CD4-positive, alpha-beta T cell treated with Interleukin-17A for 1 hour (primary cell): ENCODE measurements around the gene PICALM.
"Not testable (repeated sequence)": the region's sequence is repeated elsewhere in the genome, so short reads cannot be mapped to it uniquely, and the experiment has no call there.

Source experiments
- DNase-seq: peaks from one replicate; pipeline ENCODE4 v3.0.0-alpha.2; 2020

Gene PICALM, protein sequence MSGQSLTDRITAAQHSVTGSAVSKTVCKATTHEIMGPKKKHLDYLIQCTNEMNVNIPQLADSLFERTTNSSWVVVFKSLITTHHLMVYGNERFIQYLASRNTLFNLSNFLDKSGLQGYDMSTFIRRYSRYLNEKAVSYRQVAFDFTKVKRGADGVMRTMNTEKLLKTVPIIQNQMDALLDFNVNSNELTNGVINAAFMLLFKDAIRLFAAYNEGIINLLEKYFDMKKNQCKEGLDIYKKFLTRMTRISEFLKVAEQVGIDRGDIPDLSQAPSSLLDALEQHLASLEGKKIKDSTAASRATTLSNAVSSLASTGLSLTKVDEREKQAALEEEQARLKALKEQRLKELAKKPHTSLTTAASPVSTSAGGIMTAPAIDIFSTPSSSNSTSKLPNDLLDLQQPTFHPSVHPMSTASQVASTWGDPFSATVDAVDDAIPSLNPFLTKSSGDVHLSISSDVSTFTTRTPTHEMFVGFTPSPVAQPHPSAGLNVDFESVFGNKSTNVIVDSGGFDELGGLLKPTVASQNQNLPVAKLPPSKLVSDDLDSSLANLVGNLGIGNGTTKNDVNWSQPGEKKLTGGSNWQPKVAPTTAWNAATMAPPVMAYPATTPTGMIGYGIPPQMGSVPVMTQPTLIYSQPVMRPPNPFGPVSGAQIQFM

GRCh38 chr11:86068951-86069407, at the start of gene PICALM:
Gene PICALM, minus strand, starts transcription at chr11:86069084. Its CDS starts 304 bp downstream, at chr11:86068780.
- DNase-seq = peak; percentile 97

- no peak for DNase-seq
These were observed 49.4 kb upstream of the PICALM start for GRCh38 chr11:86118253-86118652.

DNA sequence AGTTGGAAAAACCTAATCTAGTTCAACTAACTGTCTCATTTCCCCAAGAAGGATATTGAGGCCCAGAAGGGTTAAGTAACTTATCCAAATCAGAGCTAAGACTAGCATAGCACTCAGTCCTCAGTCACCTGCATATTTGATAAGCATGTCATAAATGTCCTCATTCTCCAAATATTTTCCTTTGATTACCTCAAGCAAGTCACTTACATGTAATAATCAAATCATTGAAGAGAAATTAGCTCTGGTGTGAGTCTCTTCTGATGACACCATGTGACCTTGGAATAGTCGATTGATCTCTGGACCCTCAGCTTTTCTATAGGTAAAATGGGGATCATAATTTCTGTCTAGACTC, 48.8 kb upstream of the PICALM start:
- no peak for DNase-seq

DNA sequence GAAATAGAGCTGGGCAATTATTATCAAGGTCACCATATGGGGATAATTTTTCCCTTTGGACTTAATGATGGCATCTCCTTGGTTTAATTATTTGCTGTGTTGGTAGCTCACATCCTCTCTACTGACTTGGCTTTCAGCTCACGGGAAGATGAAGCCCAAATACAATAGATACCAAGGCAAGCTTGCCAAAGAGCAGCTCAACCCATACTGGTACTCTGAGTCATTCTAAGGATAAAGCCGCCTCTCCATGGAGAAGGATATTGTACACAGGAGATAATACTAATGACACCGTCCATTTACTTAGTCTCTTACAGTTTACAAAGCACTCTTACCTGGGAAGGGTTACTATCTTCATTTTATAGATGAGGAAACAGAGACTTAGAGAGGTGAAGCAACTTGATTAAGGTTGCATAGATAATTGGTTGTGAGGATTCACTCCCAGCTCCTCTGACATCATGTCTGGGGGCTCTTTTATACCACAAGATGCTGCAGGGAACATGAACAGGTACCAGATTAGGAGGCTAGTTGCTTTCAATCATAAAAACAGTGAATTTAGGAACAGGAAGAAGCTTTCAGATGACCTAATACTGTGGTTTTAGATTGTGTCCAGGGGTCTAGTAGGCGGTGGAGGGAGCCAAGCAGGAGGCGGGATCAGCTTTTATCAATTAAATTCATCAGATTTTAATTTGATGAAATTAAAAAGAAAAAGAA, 48.3 kb upstream of the PICALM start:
- DNase-seq = no peak

DNA sequence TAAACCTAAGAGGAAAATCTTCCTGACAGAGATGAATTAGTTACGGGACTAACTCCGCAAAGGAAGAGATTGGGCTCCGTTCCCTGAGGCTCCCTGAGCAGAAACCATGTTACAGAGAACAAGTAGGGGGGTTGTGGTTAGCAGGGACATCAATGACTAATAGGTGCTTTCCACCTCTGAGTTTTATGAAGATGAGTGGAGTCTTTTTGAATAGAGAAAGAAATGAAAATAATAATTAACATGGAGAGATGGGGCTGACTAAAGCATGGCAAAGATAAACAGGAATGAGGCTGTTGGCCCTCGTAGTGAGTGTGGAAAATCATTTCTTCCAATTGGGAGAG, 47.5 kb upstream of the PICALM start:
- DNase-seq = peak; percentile 54

GRCh38 chr11:86115542-86116385, 46.9 kb upstream of the PICALM start:
- no peak for DNase-seq

- DNase-seq = no peak
These were observed 40.2 kb upstream of the PICALM start for GRCh38 chr11:86108890-86109638.

DNA sequence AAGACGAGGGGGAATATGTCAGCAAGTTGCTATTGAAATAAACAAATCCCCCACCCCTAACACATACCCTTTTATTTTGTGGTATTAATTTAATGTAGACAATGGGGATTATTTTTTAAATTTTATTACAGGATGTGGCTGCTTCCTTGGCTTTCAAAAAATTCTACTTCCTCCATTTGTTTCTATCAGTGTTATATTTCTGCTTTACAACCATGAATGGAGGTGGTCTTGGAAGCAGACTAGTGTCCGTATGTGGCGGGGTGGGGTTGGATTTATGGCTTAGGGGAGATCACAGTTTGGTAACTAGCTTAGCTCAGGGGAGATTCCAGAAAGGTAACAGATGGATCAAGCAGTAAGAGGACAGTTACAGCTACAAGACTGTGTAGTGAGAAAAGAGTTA, 39.3 kb upstream of the PICALM start:
- DNase-seq = no peak

- DNase-seq = no peak
These were observed 38.0 kb upstream of the PICALM start for GRCh38 chr11:86106916-86107315.

GRCh38 chr11:86106031-86106430, 37.1 kb upstream of the PICALM start:
- not testable (repeated sequence) for DNase-seq

DNA sequence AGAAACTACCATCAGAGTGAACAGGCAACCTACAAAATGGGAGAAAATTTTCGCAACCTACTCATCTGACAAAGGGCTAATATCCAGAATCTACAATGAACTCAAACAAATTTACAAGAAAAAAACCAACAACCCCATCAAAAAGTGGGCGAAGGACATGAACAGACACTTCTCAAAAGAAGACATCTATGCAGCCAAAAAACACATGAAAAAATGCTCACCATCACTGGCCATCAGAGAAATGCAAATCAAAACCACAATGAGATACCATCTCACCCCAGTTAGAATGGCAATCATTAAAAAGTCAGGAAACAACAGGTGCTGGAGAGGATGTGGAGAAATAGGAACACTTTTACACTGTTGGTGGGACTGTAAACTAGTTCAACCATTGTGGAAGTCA, 36.7 kb upstream of the PICALM start:
- DNase-seq = not testable (repeated sequence)

GRCh38 chr11:86103808-86104207, 34.9 kb upstream of the PICALM start:
- no peak for DNase-seq

- no peak for DNase-seq
These were observed 33.1 kb upstream of the PICALM start for GRCh38 chr11:86101941-86102407.

- no peak for DNase-seq
These were observed 32.6 kb upstream of the PICALM start for GRCh38 chr11:86101493-86101892.

GRCh38 chr11:86099874-86100273, 31.0 kb upstream of the PICALM start:
- DNase-seq = no peak

- DNase-seq = no peak
These were observed 29.1 kb upstream of the PICALM start for GRCh38 chr11:86097980-86098379.

DNA sequence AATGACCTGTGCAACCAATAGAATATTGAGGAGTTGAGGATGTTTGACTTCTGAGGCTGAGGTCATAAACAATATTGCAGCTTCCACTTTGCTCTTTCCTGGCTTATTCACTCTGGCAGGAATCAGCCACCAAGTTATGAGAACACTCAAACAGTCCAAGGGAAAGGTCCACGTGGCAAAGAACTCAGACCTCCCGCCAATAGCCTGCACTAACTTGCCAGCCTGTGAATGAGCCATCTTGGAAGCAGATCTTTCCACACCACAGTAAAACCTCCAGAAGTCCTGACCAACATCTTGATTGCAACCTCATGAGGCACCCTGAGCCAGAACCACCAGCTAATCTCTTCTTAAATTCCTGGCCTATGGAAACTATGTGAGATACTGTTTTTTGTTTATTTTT, 22.7 kb upstream of the PICALM start:
- DNase-seq = no peak

DNA sequence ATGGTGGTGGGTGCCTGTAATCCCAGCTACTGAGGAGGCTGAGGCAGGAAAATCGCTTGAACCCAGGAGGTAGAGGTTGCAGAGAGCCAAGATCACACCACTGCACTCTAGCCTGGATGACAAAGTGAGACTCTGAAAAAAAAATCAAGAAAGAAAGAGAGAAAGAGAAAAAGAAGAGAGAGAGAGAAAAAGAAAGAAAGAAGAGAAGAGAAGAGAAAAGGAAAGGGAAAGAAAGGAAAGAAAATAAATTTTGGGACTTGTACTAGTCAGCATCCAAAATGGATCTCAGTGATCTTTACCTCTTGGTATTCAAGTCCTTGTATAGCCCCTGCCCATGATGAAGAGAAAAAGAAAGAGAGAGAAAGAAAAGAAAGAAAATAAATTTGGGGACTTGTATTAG, 22.2 kb upstream of the PICALM start:
- no peak for DNase-seq

GRCh38 chr11:86089659-86090058, 20.8 kb upstream of the PICALM start:
- no peak for DNase-seq

GRCh38 chr11:86087688-86088087, 18.8 kb upstream of the PICALM start:
- DNase-seq = not testable (repeated sequence)

GRCh38 chr11:86087256-86087655, 18.4 kb upstream of the PICALM start:
- DNase-seq = no peak

DNA sequence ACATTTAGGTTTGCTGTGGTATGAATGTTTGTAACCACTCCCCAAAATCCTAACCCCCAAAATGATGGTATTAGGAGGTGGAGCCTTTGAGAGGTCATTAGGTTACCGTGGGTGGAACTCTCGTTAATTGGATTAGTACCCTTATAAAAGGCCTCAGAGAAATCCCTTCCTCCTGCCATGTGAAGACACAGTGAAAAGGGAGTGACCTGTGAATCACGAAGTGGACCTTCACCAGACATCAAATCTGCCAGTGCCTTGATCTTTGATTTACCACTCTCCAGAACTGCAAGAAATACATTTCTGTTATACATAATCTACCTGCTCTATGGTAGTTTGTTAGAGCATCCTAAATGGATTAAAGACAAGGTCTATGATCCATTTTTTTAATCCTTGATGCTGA, 12.6 kb upstream of the PICALM start:
- DNase-seq = no peak
